HepG2 (cell line): Measurements from ENCODE around the gene C1orf198.
A peak's percentile ranks its signal among the peaks of the same experiment; 100 is the strongest.

ENCODE experiments used
- EHMT2 ChIP-seq: fragments of 200-600 bp; sonication (generic); IDR thresholded peaks from 2 replicates; pipeline ENCODE4 v1.7.0; 2017; ENCODE audit warnings: antibody characterized with exemption, low read depth, low read length, borderline replicate concordance
- NR2C2 ChIP-seq: sonication (generic); formaldehyde crosslinking; IDR thresholded peaks from 2 replicates; pipeline ENCODE4 v1.4.0; 2020; ENCODE audit warnings: missing genetic modification reagents, mild to moderate bottlenecking, moderate library complexity, borderline replicate concordance
- POLR2A ChIP-seq, 2 experiments: IDR thresholded peaks; 2 replicates each; pipeline ENCODE4 v1.6.1; 2011; ENCODE audit warnings: low read depth in 2 of 2, low read length in 2 of 2, mild to moderate bottlenecking in 1 of 2, moderate library complexity in 1 of 2; ENCODE audit not compliant: insufficient read depth in 1 of 2
- RBM22 ChIP-seq: fragments of 200-400 bp; formaldehyde crosslinking; optimal IDR thresholded peaks from 2 replicates; pipeline ENCODE3; 2017; ENCODE audit warnings: mild to moderate bottlenecking, low read length, moderate library complexity
- SP2 ChIP-seq: sonication (generic); formaldehyde crosslinking; IDR thresholded peaks from 2 replicates; pipeline ENCODE4 v1.5.1; 2020; ENCODE audit warnings: mild to moderate bottlenecking, missing genetic modification reagents
- TCF12 ChIP-seq, 2 experiments: fragments of 450-650 bp in 1 of 2; sonication (generic) in 1 of 2; formaldehyde crosslinking in 1 of 2; IDR thresholded peaks; 2 replicates each; pipeline versions ENCODE4 v1.6.1 to v1.8.0; 2017 to 2022; ENCODE audit warnings: antibody characterized with exemption in 1 of 2, mild to moderate bottlenecking in 1 of 2, missing genetic modification reagents in 1 of 2, moderate library complexity in 1 of 2
- YY1 ChIP-seq: IDR thresholded peaks from 2 replicates; pipeline ENCODE4 v1.6.1; 2011; ENCODE audit warnings: low read length, low read depth, moderate library complexity, mild to moderate bottlenecking; ENCODE audit not compliant: insufficient read depth, insufficient replicate concordance
- ZNF3 ChIP-seq: IDR thresholded peaks from 2 replicates; pipeline ENCODE4 v1.7.0; 2017; ENCODE audit warnings: inconsistent platforms
- ZZZ3 ChIP-seq: sonication (generic); formaldehyde crosslinking; IDR thresholded peaks from 2 replicates; pipeline ENCODE4 v1.4.0; 2020; ENCODE audit warnings: missing genetic modification reagents, mild to moderate bottlenecking, borderline replicate concordance
- TF ChIP-seq, protein P1 (sequence below): sonication (generic); formaldehyde crosslinking; IDR thresholded peaks from 2 replicates; pipeline ENCODE4 v1.5.0; 2020; ENCODE audit warnings: mild to moderate bottlenecking, missing genetic modification reagents

DNA sequence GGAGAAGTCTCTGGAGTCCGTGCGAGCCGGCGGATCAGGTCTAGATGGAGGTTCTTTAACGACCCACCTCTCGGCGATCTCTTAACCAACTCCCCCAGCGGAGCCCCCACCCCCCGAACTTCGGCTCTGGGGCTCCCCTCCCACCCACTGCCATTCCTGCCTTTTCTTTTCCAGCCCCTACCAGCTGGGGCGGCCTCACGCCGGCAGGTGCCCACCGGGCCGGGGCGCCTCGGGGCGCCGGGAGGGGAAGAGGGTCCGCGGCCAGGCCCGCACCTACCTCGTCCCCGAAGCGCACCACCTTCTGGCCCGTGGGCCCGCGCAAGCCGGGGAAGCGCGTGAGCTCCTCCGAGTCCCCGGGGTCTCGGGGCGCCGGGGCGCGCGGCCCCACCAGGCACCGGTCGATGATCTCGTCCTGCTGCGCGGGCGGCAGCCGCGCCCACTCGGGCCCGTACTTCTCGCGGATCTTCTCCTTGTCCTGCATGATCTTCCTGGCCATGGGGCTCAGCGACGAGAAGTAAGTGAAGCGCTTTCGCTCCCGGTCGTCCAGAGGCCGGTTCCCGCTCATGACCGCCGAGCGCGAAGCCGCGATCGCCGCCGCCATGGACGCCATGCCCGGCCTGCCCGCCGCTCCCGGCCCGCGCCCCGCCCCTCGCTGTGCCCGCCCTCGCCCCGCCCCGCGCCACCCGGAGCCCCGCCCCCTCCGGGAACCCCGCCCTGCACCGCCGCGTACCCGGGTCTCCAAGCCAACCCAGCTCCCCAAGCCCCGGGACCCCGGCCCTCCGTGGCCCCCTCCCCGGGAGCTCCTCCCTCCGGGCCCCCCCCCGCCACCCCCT, at the start of gene C1orf198:
- TF ChIP-seq, protein P1, sequence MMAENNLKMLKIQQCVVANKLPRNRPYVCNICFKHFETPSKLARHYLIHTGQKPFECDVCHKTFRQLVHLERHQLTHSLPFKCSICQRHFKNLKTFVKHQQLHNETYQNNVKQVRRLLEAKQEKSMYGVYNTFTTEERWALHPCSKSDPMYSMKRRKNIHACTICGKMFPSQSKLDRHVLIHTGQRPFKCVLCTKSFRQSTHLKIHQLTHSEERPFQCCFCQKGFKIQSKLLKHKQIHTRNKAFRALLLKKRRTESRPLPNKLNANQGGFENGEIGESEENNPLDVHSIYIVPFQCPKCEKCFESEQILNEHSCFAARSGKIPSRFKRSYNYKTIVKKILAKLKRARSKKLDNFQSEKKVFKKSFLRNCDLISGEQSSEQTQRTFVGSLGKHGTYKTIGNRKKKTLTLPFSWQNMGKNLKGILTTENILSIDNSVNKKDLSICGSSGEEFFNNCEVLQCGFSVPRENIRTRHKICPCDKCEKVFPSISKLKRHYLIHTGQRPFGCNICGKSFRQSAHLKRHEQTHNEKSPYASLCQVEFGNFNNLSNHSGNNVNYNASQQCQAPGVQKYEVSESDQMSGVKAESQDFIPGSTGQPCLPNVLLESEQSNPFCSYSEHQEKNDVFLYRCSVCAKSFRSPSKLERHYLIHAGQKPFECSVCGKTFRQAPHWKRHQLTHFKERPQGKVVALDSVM (CRISPR knock-in tag) = 0 out of 2 replicates have a peak, but pooled peaks have one; percentile 40
- TF ChIP-seq TCF12 (IDR thresholded peaks at IDR 0.05) (no peak), TCF12 (CRISPR knock-in tag; IDR thresholded peaks at IDR 0.05) (no peak), RBM22 (no peak), EHMT2 (no peak), ZZZ3 (CRISPR knock-in tag) (no peak), YY1 (peak; percentile 90), POLR2A (IDR thresholded peaks at IDR 0.05; ENCODE audit: insufficient read depth in 1 of 2, low read depth in 2 of 2, low read length in 2 of 2) (peak; percentile 68 to 85), NR2C2 (CRISPR knock-in tag) (no peak), ZNF3 (CRISPR knock-in tag) (no peak), SP2 (no peak)
